Keratinocyte (primary cell): ENCODE data around the gene KLF7. TPM values are rescaled to one million over a fixed set of nuclear protein-coding genes. Genes with fewer than 3 reads are reported as not detected.

Source experiments
- DNase-seq: peaks from one replicate; pipeline ENCODE4 v3.0.0-alpha.2; 2011; ENCODE audit warnings: low read depth, missing footprints, low spot score
- FAIRE-seq: peaks from 2 replicates; lab custom pipeline; 2011; peaks lifted over from hg19 to GRCh38; lab: Jason Lieb, UNC
- H2AFZ ChIP-seq: 2 replicates; pipeline ENCODE4 v1.6.0; 2012; ENCODE audit warnings: low read length, control low read depth, inconsistent platforms; ENCODE audit not compliant: control insufficient read depth
- H3K27ac ChIP-seq: 2 replicates; pipeline ENCODE4 v1.5.1; 2011; ENCODE audit warnings: low read length; ENCODE audit not compliant: control insufficient read depth, insufficient read depth
- H3K27me3 ChIP-seq: 3 replicates; pipeline ENCODE4 v1.6.0; 2011; ENCODE audit warnings: low read length; ENCODE audit not compliant: control insufficient read depth, insufficient read depth; ENCODE audit errors: extremely low read depth
- H3K36me3 ChIP-seq, 2 experiments: 2 replicates in 1 of 2; 3 replicates in 1 of 2; pipeline ENCODE4 v1.5.1; 2011; ENCODE audit warnings: low read length in 2 of 2, mild to moderate bottlenecking in 1 of 2; ENCODE audit not compliant: control insufficient read depth in 2 of 2, insufficient read depth in 2 of 2; ENCODE audit errors: extremely low read depth in 1 of 2
- H3K4me1 ChIP-seq: 3 replicates; pipeline ENCODE4 v1.5.1; 2011; ENCODE audit warnings: low read length; ENCODE audit not compliant: control insufficient read depth, insufficient read depth; ENCODE audit errors: extremely low read depth
- H3K4me2 ChIP-seq: 3 replicates; pipeline ENCODE4 v1.6.0; 2011; ENCODE audit warnings: low read depth, low read length; ENCODE audit not compliant: control insufficient read depth, insufficient read depth; ENCODE audit errors: extremely low read depth
- H3K4me3 ChIP-seq, 3 experiments: fragments of 200-600 bp in 1 of 3; sonication (generic) in 1 of 3; 2 replicates in 2 of 3; 3 replicates in 1 of 3; pipeline ENCODE4 v1.5.1; 2011 to 2016; ENCODE audit warnings: low read length in 3 of 3, mild to moderate bottlenecking in 3 of 3, control low read depth in 2 of 3, inconsistent platforms in 1 of 3, low read depth in 1 of 3, mixed read lengths in 1 of 3, mixed run types in 1 of 3, moderate library complexity in 1 of 3; ENCODE audit not compliant: control insufficient read depth in 2 of 3, insufficient read depth in 2 of 3; ENCODE audit errors: extremely low read depth in 1 of 3
- H3K79me2 ChIP-seq: 2 replicates; pipeline ENCODE4 v1.6.0; 2012; ENCODE audit warnings: low read length; ENCODE audit not compliant: control insufficient read depth, insufficient read depth
- H3K9ac ChIP-seq: 3 replicates; pipeline ENCODE4 v1.6.0; 2011; ENCODE audit warnings: low read length; ENCODE audit not compliant: control insufficient read depth, insufficient read depth; ENCODE audit errors: extremely low read depth
- H3K9me1 ChIP-seq: 3 replicates; pipeline ENCODE4 v1.6.0; 2011; ENCODE audit warnings: low read length; ENCODE audit not compliant: control insufficient read depth, insufficient read depth; ENCODE audit errors: extremely low read depth
- H3K9me3 ChIP-seq: 2 replicates; pipeline ENCODE4 v1.5.1; 2012; ENCODE audit warnings: low read depth, low read length; ENCODE audit not compliant: control insufficient read depth
- H4K20me1 ChIP-seq: 3 replicates; pipeline ENCODE4 v1.6.0; 2011; ENCODE audit warnings: low read length; ENCODE audit not compliant: control insufficient read depth, insufficient read depth; ENCODE audit errors: extremely low read depth
- EZH2 ChIP-seq: IDR thresholded peaks from one replicate; pipeline ENCODE4 v1.6.1; 2012; ENCODE audit warnings: inconsistent platforms, mild to moderate bottlenecking, low read length, moderate library complexity
- dilution Hi-C: fragments of 300-500 bp; cut with MboI; formaldehyde crosslinking; loops from one replicate; pipeline ENCODE4 v1.7.0; 2020; ENCODE audit warnings: low sequenced_read_pairs; ENCODE audit not compliant: extremely low pct_ligation_motif_present
- polyA plus RNA-seq, 5 experiments: library from polyadenylated mRNA; depleted of rRNA in 3 of 5; stranded (reverse) in 3 of 5; stranded (forward) in 1 of 5; unstranded in 1 of 5; fragments of >200 nt; gene quantifications; 1 replicate in 1 of 5; 2 replicates in 3 of 5; 3 replicates in 1 of 5; pipeline versions ENCODE4 v1.2.1 to v1.2.3, GENCODE V29; 2011 to 2012; ENCODE audit warnings: missing spikeins in 2 of 5, low read depth in 1 of 5, low replicate concordance in 1 of 5
- TF ChIP-seq, protein P1 (sequence below), 3 experiments: IDR thresholded peaks in 1 of 3; conservative IDR thresholded peaks in 1 of 3; optimal IDR thresholded peaks in 1 of 3; 2 replicates in 2 of 3; 3 replicates in 1 of 3; pipeline versions ENCODE3 to v1.5.1; 2011; ENCODE audit warnings: low read length in 3 of 3, mild to moderate bottlenecking in 3 of 3, moderate library complexity in 2 of 3, control low read depth in 1 of 3, inconsistent platforms in 1 of 3; ENCODE audit not compliant: insufficient read depth in 2 of 3; ENCODE audit errors: extremely low read depth in 1 of 3

Gene KLF7
- polyA plus RNA-seq, 1 donor (not counting 4 experiments of a cell fraction or from before 2014, with no cell fraction given): 44.7 TPM

DNA sequence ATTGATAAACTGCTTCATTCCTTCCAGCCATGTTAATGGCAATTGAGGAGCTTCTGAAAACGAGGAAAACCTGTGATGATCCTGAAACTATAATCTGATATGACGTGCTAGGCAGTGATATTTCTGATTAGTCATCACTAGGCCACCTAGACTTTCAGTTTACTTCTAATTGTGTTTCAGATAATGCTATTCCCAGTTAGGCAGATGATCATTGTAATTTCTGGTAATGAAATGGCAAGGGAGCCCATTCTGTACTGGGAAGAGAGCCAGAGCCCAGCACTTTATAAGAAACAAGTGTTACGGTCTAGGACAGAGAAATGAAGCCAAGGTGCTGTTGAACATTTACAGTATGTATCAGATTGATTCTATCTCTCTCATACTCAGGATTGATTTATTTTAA lies 120.2 kb downstream of the KLF7 start:
- TF ChIP-seq, protein P1, sequence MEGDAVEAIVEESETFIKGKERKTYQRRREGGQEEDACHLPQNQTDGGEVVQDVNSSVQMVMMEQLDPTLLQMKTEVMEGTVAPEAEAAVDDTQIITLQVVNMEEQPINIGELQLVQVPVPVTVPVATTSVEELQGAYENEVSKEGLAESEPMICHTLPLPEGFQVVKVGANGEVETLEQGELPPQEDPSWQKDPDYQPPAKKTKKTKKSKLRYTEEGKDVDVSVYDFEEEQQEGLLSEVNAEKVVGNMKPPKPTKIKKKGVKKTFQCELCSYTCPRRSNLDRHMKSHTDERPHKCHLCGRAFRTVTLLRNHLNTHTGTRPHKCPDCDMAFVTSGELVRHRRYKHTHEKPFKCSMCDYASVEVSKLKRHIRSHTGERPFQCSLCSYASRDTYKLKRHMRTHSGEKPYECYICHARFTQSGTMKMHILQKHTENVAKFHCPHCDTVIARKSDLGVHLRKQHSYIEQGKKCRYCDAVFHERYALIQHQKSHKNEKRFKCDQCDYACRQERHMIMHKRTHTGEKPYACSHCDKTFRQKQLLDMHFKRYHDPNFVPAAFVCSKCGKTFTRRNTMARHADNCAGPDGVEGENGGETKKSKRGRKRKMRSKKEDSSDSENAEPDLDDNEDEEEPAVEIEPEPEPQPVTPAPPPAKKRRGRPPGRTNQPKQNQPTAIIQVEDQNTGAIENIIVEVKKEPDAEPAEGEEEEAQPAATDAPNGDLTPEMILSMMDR (optimal IDR thresholded peaks at IDR 0.05 in 1 of 3, IDR thresholded peaks at IDR 0.05 in 1 of 3, conservative IDR thresholded peaks at IDR 0.05 in 1 of 3; ENCODE audit: extremely low read depth in 1 of 3, insufficient read depth in 2 of 3, low read length in 3 of 3): no peak
- TF ChIP-seq EZH2: no peak
- H2AFZ ChIP-seq: no peak overlapping the region
- DNase-seq: no peak
- FAIRE-seq: peak; percentile 13
- H3K36me3 ChIP-seq: no peaks in the 10 kb centered on the region
- no peaks in the 10 kb centered on the region for H3K9me1 ChIP-seq
- dilution Hi-C loops: no loop called here
- no peak overlapping the region for H3K9ac ChIP-seq
- H3K9me3 ChIP-seq: no peaks in the 10 kb centered on the region
- no peak overlapping the region for H3K27ac ChIP-seq
- no peaks in the 10 kb centered on the region for H3K27me3 ChIP-seq
- no peak overlapping the region for H3K4me2 ChIP-seq
- H3K79me2 ChIP-seq: no peaks in the 10 kb centered on the region
- no peak overlapping the region for H3K4me3 ChIP-seq
- H3K4me1 ChIP-seq: peaks cover 10% of the 10 kb centered on the region
- no peaks in the 10 kb centered on the region for H4K20me1 ChIP-seq

DNA sequence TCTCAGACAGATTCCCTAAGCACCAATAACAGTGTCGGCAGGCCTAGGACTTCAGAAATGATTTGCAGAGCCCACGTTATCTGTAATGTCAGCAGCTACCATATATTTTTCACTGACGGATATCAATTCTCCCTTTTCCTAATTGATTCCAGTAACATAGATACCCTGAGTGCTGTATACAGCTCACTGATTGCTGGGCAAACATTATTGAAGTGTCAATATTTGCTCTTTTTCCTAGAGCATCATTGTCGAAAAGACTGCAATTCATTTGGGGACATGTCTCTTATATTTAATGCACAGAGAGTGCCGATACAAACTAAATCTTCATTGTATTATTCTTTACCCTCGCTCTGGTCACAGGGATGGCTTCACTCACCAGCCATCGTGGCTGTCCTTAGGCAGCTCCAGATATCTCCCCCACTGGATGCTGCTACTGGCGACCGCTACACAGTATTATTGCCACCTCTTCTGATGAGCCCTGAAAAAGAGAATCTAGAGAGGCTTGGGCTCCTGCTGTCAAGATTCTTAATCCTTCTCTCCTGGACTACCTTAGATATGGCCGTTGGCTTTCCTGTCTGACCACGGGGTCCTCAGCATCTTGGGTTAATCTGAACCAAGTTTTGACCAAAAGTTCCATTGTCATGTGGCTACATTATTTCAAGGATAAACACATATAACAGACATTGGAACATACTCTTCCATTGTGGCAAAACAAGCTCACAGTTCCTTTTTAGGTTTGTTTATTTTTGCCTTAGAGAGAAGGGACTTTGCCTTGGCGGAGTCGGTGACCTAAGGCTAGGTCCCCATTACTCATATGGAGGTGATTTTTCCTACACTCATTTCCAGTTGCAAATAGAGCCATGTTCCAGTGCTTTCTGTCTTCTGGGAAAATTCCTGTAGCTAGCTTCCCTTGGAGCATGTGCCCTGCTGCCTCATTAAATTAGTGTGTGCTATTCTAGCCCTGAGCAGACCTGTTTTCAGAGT lies 121.1 kb downstream of the KLF7 start:
- Histone ChIP-seq H3K27ac (no peak overlapping the region), H2AFZ (no peak overlapping the region), H3K27me3 (no peaks in the 10 kb centered on the region), H3K9ac (no peak overlapping the region), H3K4me3 (no peak overlapping the region), H3K36me3 (no peaks in the 10 kb centered on the region), H4K20me1 (no peaks in the 10 kb centered on the region), H3K4me2 (no peak overlapping the region), H3K9me3 (no peaks in the 10 kb centered on the region), H3K9me1 (no peaks in the 10 kb centered on the region), H3K4me1 (peaks cover 10% of the 10 kb centered on the region), H3K79me2 (no peaks in the 10 kb centered on the region)
- DNase-seq: no peak
- dilution Hi-C loops: no loop called here
- TF ChIP-seq EZH2: no peak
- TF ChIP-seq, protein P1 (optimal IDR thresholded peaks at IDR 0.05 in 1 of 3, IDR thresholded peaks at IDR 0.05 in 1 of 3, conservative IDR thresholded peaks at IDR 0.05 in 1 of 3; ENCODE audit: extremely low read depth in 1 of 3, insufficient read depth in 2 of 3, low read length in 3 of 3): no peak
- FAIRE-seq: no peak
